NCI-H748 (cell line): ENCODE results near the gene TSHR.
A peak's percentile ranks its signal among the peaks of the same experiment; 100 is the strongest.

ENCODE experiments used
- DNase-seq: peaks from one replicate; lab custom pipeline; 2025; ENCODE audit not compliant: unreplicated experiment; lab: John Stamatoyannopoulos, UW

The TSHR gene

GRCh38 chr14:81067156-81067555 lies 111.7 kb downstream of the TSHR start:
- no peak for DNase-seq

DNA sequence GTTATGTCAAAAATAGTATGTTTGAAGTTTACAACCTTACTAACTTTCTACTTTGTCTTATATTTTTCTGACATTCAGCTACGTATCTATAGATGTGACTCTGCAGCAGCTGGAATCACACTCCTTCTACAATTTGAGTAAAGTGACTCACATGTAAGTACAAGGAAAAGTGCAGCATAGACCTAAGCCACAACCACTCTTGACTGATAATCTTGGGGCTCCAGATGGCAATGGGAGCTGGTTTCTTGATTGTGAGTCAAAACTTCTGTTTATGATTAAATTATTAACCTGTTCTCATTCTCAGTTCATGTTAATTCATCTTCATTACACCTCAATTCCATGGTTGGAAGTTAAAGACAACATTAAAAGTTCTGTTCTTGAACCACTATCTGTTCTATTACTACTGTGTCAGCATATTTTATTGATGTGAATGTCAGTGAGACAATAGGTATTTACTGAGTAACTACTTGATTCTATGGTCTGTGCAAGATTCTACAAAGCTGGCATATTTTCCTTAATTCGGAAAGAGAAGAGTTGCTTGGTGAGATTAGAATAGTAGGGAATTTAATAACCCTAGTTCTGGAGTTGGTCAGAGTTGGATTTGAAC lies 112.9 kb downstream of the TSHR start:
- no peak for DNase-seq

- DNase-seq: no peak
Observed at GRCh38 chr14:81070511-81070910, 115.1 kb downstream of the TSHR start.

DNA sequence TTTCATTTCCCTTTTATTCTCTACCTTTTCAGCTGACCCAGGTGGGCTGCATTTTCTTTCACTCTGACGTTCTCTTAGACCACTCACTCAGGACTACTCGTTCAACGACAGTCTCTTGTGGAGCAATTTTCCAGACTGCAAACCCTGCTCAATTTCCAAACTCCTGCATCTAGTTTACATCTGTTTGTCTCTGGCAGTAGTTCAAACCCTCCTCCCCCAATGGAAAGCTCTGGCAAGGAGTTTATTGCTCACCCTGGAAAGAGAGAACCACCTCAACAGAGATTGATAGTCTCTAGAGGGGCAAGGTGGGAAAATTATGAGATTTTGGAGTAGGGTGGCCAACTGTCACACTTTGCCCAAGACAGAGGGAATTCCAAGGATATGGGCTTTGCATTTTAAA lies 130.2 kb downstream of the TSHR start:
- DNase-seq: no peak

- DNase-seq: no peak
Observed at GRCh38 chr14:81087230-81087629, 131.8 kb downstream of the TSHR start.

- DNase-seq: no peak
Observed at GRCh38 chr14:81091139-81091538, 135.7 kb downstream of the TSHR start.

DNA sequence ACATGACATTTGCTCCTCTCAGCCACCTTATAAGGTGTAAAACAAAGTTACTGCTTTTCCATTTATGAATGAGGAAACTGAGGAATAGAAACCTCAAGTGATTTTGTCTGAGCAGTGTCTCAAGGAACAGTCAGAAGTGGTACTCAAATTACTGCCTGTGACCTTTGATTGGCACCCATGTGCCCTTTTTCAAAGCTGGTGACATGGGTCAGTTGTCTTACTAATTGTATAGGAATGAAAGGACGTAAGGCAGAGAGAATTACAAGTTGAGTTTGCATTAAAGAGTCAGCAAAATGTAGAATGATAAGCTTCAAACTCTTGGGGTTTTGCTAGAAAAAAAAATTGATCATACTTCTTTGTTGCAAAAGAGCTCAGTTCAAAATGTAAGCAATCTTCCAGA lies 136.2 kb downstream of the TSHR start:
- no peak for DNase-seq

DNA sequence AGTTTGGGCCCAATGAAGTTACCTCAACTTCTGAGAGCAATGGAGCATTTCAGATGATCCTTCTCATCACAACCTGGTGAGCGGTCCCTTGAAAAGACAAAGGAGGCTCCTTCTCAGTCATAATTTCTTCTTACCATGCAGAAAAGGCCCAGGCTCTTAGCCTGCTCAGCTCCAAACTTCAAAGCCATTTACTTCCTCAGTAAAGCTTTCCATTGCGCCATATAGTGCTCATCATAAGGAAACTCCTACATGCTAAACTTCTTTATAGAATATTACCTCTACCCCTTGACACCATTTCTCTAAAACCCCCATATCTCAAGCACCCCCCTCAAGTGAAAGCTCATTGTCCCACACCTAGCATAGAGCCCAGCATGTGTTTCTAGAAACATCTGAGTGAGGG lies 138.2 kb downstream of the TSHR start:
- no peak for DNase-seq

GRCh38 chr14:81095539-81095938 lies 140.1 kb downstream of the TSHR start:
- no peak for DNase-seq

GRCh38 chr14:81096656-81097055 lies 141.2 kb downstream of the TSHR start:
- no peak for DNase-seq

DNA sequence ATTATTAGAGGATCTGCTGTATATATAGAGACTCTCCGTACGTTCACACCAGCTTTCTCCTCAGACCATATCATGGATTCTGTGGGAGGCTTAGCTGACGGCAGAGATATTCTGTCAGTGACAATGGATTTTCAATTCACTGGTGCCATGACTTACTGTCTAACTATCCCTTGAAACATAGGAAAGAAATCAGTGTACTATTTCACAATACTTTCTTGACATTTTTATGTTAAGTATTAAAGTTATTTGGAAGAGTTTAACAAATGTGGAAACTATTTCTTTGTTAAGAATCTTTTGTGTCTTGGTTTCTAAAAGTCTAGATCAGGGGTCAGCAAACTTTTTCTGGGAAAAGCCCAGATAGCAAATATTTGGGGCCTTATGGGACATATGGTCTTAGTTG lies 146.8 kb downstream of the TSHR start:
- DNase-seq: no peak

GRCh38 chr14:81103443-81103842 lies 148.0 kb downstream of the TSHR start:
- DNase-seq: peak; percentile 28

- no peak for DNase-seq
Observed at GRCh38 chr14:81105378-81105777, 150.0 kb downstream of the TSHR start.

GRCh38 chr14:81105961-81106360 lies 150.5 kb downstream of the TSHR start:
- no peak for DNase-seq

DNA sequence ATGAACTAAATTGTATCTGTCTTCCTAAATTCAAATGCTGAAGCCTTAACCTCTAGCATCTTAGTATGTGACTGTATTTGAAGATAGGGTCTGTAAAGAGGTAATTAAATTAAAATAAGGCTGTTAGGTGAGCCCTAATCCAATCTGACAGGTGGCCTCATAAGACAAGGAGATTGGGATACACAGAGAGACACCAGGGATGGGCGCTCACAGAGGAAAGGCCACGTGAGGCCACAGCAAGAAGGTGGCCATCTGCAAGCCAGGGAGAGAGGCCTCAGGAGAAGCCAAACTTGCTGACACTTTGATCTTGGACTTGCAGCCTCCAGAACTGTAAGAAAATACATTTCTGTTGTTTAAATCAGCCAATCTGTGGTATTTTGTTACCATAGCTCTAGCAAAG lies 154.8 kb downstream of the TSHR start:
- no peak for DNase-seq

GRCh38 chr14:81113176-81113575 lies 157.8 kb downstream of the TSHR start:
- DNase-seq: no peak

DNA sequence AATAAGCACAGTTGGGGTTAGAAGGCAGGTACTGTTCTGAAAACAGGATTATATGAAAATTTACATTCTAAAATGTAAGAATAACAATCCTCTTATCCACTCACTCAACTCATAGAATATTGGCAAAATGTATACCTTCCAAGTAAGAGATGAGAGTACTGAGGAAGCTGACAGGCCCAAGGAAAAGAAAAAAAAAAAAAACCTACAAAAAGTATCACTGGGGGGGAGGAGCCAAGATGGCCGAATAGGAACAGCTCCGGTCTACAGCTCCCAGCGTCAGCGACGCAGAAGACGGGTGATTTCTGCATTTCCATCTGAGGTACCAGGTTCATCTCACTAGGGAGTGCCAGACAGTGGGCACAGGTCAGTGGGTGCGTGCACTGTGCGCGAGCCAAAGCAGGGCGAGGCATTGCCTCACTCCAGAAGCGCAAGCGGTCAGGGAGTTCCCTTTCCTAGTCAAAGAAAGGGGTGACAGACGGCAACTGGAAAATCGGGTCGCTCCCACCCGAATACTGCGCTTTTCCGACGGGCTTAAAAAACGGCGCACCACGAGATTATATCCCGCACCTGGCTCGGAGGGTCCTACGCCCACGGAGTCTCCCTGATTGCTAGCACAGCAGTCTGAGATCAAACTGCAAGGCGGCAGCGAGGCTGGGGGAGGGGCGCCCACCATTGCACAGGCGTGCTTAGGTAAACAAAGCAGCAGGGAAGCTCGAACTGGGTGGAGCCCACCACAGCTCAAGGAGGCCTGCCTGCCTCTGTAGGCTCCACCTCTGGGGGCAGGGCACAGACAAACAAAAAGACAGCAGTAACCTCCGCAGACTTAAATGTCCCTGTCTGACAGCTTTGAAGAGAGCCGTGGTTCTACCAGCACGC lies 158.8 kb downstream of the TSHR start:
- DNase-seq: peak; percentile 39

DNA sequence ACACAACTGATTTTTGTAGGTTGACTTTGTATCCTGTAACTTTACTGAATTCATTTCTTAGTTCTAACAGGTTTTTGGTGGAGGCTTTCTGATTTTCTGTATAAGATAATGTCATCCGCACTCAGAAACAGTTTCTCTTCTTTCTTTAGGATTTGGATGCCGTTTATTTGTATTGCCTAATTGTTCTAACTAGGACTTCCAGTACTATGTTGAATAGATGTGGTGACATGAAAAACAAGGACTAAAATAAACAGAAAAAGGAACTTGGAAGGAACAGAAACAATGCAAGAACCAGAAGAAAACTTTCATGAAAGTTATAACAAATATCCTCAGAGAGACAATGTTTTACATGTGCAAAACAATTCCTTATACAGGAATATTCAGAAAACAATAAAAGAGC lies 165.1 kb downstream of the TSHR start:
- DNase-seq: no peak

DNA sequence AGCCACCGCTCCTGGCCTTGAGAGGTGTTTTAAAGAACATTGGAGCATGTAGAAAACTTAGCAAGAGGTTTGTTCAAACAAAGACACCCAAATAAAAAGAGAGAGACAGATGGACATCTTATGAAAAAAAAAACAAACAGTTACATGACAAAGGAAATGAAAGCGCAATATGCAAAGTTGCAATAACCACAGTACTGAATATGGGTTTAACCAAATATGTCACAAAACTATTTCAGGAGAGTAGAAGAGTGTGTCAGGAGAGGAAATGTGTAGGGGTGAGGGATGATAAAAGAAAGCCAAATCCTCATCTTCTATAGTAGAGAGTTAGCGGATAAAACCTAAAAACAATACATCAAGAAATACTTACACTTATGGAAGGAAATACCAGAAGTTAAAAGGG lies 166.9 kb downstream of the TSHR start:
- no peak for DNase-seq

DNA sequence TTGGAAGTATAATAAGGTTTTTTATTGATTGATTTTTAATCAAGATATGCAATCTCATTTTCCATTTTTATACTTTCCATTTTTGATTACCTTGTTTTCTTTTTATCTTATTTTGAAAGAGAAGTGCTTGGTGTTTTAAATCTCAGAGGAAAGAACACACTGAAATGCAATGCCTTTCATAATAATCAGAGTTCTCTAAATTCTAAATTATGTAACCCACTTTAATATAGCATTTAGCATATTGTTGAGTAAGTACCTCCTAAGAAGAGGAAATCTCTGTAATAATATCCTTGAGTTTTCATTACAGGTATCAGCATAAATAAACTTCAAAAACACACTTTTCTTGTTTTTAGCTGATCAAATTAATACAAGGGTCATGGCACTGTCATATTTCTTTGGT lies 168.4 kb downstream of the TSHR start:
- DNase-seq: no peak

- no peak for DNase-seq
Observed at GRCh38 chr14:81125536-81125935, 170.1 kb downstream of the TSHR start.

DNA sequence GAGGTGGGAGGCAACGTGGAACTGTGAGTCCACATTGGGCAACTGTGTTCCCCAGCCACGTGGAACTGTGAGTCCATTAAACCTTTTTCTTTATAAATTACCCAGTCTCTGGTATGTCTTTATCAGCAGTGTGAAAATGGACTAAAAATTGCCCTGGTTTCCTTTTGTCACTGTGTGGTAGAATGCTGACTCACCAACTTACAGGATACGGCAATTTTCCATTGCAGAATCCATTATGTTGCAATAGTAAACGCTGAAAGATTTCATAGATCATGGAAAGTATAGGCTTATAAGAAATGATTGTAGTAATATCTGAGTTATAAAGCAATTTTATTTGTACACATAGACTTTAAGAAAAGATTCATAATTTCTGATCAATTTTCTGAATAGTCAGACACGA lies 172.4 kb downstream of the TSHR start:
- no peak for DNase-seq

DNA sequence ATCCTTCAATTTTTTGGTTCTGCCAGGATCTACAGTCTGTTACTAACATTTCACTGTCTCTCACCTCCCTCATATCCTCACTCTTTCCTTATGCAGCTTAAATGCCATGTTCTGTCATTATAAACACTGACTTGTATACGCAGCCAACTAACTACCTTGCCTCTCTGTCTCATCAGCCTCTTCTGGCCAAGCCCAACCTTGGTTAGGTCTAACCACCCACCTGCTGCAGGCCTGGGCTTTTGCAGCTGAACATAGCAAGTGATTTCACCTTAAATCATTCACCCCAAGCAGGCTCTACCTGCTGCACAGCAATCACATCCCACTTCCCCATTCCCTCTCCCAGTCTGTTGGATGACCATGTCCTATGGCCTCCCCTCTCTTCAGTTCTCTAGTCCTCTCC lies 173.8 kb downstream of the TSHR start:
- DNase-seq: no peak
